ENCODE measurements around the gene GSTK1.

Gene GSTK1

DNA sequence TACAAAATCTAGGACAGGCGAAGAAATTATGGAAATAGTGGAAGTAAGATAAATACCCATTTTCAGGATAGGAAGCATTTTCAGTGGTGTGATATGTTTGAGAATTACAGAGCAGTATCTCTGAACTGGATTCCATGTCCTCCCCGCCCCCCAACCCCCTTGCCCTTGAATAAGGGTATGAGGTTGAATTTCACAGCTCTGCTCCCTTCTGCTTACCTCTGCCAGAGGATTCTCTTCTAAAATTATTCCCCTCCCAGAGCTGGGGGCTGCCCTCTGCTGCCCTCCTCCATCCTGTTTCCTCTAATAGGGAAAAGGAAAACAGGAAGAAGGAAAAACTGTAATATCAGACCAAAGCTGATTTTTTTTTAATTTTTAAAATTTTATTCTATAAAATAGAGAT is 45.4 kb downstream of the GSTK1 start:
- no peaks in the 10 kb centered on the region for H4K20me1 ChIP-seq (ENCODE audit: insufficient read depth, low read length)
- no peaks in the 10 kb centered on the region for H3F3A ChIP-seq (ENCODE audit: insufficient read depth, low read length)

DNA sequence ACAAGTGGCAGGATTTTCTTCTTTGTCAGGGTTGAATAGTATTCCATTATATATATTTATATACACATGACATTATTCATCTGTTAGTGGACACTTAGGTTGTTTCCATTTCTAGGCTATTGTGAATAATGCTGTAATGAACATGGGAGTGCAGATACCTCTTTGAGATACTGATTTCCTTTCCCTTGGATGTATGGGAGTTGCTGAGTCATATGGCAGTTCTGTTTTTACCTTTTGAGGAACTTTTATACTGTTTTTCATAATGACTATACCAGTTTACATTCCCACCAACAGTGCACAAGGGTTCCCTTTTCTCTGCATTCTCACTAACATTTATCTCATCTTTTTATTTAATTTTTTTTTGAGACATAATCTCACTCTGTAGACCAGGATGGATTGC is 50.9 kb downstream of the GSTK1 start:
- Histone ChIP-seq H4K20me1 (ENCODE audit: insufficient read depth, low read length) (no peaks in the 10 kb centered on the region), H3K36me3 (ENCODE audit: insufficient read depth, low read length) (peaks cover 9% of the 10 kb centered on the region), H3K4me3 (ENCODE audit: low read depth, low read length, poor library complexity, severe bottlenecking) (no peak overlapping the region), H2AFZ (ENCODE audit: low read length) (no peak overlapping the region), H3K9me2 (ENCODE audit: low read depth, low read length) (no peaks in the 10 kb centered on the region), H3K4me2 (ENCODE audit: low read length) (no peak overlapping the region), H3F3A (ENCODE audit: insufficient read depth, low read length) (no peaks in the 10 kb centered on the region), H3K4me1 (ENCODE audit: insufficient read depth, low read length, severe bottlenecking) (no peaks in the 10 kb centered on the region), H3K9ac (ENCODE audit: low read length) (no peak overlapping the region), H3K27me3 (ENCODE audit: insufficient read depth, low read length) (no peaks in the 10 kb centered on the region), H3K27ac (ENCODE audit: low read depth, low read length, poor library complexity, severe bottlenecking) (no peak overlapping the region), H3K79me2 (ENCODE audit: insufficient read depth, low read length) (no peaks in the 10 kb centered on the region), H3K9me3 (ENCODE audit: low read length) (no peaks in the 10 kb centered on the region)
- TF ChIP-seq, protein P1, sequence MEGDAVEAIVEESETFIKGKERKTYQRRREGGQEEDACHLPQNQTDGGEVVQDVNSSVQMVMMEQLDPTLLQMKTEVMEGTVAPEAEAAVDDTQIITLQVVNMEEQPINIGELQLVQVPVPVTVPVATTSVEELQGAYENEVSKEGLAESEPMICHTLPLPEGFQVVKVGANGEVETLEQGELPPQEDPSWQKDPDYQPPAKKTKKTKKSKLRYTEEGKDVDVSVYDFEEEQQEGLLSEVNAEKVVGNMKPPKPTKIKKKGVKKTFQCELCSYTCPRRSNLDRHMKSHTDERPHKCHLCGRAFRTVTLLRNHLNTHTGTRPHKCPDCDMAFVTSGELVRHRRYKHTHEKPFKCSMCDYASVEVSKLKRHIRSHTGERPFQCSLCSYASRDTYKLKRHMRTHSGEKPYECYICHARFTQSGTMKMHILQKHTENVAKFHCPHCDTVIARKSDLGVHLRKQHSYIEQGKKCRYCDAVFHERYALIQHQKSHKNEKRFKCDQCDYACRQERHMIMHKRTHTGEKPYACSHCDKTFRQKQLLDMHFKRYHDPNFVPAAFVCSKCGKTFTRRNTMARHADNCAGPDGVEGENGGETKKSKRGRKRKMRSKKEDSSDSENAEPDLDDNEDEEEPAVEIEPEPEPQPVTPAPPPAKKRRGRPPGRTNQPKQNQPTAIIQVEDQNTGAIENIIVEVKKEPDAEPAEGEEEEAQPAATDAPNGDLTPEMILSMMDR (IDR thresholded peaks at IDR 0.05; ENCODE audit: low read length): no peak
- no peak for TF ChIP-seq EZH2 (IDR thresholded peaks at IDR 0.05; ENCODE audit: borderline replicate concordance, low read length)

More for the DNA sequence above, 45.4 kb downstream of the GSTK1 start:
- H3K27ac ChIP-seq (ENCODE audit: low read depth, low read length, poor library complexity, severe bottlenecking): no peak overlapping the region
- H3K9me2 ChIP-seq (ENCODE audit: low read depth, low read length): no peaks in the 10 kb centered on the region
- peaks cover 63% of the 10 kb centered on the region for H3K36me3 ChIP-seq (ENCODE audit: insufficient read depth, low read length)
- no peak overlapping the region for H3K4me2 ChIP-seq (ENCODE audit: low read length)
- H3K4me1 ChIP-seq (ENCODE audit: insufficient read depth, low read length, severe bottlenecking): no peaks in the 10 kb centered on the region
- H3K4me3 ChIP-seq (ENCODE audit: low read depth, low read length, poor library complexity, severe bottlenecking): no peak overlapping the region
- TF ChIP-seq EZH2 (IDR thresholded peaks at IDR 0.05; ENCODE audit: borderline replicate concordance, low read length): no peak
- H3K27me3 ChIP-seq (ENCODE audit: insufficient read depth, low read length): no peaks in the 10 kb centered on the region
- H3K79me2 ChIP-seq (ENCODE audit: insufficient read depth, low read length): no peaks in the 10 kb centered on the region
- no peaks in the 10 kb centered on the region for H3K9me3 ChIP-seq (ENCODE audit: low read length)
- no peak overlapping the region for H2AFZ ChIP-seq (ENCODE audit: low read length)
- H3K9ac ChIP-seq (ENCODE audit: low read length): no peak overlapping the region

DNA sequence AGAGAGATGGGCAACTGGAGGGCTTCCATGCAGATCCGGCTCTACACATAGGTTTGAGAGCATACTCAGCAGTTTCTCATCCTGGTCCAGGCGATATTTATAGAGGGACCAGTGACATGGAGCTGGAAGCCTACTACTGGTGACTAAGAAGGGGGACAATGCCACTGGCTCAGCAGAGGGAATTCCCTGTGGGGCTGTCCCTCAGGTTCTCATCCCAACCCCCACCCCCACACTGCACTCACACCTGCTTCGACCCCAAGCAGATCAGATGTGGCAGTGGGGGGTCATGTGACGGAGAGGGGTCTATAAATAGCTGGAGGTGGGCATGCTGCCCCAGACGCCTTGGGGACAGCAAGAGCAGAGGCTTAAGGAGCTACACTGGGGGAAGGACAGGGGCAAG is 52.5 kb downstream of the GSTK1 start, which contains the start of gene CLCN1:
Gene CLCN1 (plus strand): TSS at position 336 of the 400 bp plus-strand sequence. CDS start 102 bp downstream, outside the sequence.
- Histone ChIP-seq H3K9ac (ENCODE audit: low read length) (no peak within 1 kb of the TSS), H3K79me2 (ENCODE audit: insufficient read depth, low read length) (no peaks in the 10 kb centered on the region), H3K4me2 (ENCODE audit: low read length) (no peak within 1 kb of the TSS), H2AFZ (ENCODE audit: low read length) (no peak within 1 kb of the TSS), H4K20me1 (ENCODE audit: insufficient read depth, low read length) (no peaks in the 10 kb centered on the region), H3K27ac (ENCODE audit: low read depth, low read length, poor library complexity, severe bottlenecking) (no peak within 1 kb of the TSS), H3F3A (ENCODE audit: insufficient read depth, low read length) (no peaks in the 10 kb centered on the region), H3K27me3 (ENCODE audit: insufficient read depth, low read length) (no peaks in the 10 kb centered on the region), H3K9me2 (ENCODE audit: low read depth, low read length) (no peaks in the 10 kb centered on the region), H3K4me3 (ENCODE audit: low read depth, low read length, poor library complexity, severe bottlenecking) (no peak within 1 kb of the TSS), H3K4me1 (ENCODE audit: insufficient read depth, low read length, severe bottlenecking) (no peaks in the 10 kb centered on the region), H3K36me3 (ENCODE audit: insufficient read depth, low read length) (no peaks in the 10 kb centered on the region), H3K9me3 (ENCODE audit: low read length) (no peaks in the 10 kb centered on the region)
- no peak for TF ChIP-seq EZH2 (IDR thresholded peaks at IDR 0.05; ENCODE audit: borderline replicate concordance, low read length)
- TF ChIP-seq, protein P1 (IDR thresholded peaks at IDR 0.05; ENCODE audit: low read length): no peak

DNA sequence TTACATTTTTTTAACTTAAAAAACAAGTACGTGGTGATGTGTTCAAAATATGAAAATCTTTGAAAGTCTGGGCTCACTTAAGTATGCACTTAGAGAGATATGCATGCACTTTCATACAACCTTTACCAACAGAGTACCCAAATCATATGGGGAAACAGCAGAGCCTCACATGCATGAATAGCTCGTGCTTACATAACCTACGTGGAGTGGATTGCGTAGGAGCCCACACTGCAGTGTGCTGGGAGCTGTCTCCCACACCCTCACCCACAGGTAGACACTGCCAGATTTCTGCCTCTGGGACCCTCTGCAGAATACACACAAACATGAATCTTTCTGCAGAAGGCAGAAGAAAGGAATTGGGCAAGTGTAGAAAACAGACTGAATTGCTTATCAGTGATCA is 53.3 kb downstream of the GSTK1 start:
- H3K27ac ChIP-seq (ENCODE audit: low read depth, low read length, poor library complexity, severe bottlenecking): no peak overlapping the region
- no peak for TF ChIP-seq EZH2 (IDR thresholded peaks at IDR 0.05; ENCODE audit: borderline replicate concordance, low read length)
- TF ChIP-seq, protein P1 (IDR thresholded peaks at IDR 0.05; ENCODE audit: low read length): no peak
- H4K20me1 ChIP-seq (ENCODE audit: insufficient read depth, low read length): no peaks in the 10 kb centered on the region
- no peak overlapping the region for H3K9ac ChIP-seq (ENCODE audit: low read length)
- H3K36me3 ChIP-seq (ENCODE audit: insufficient read depth, low read length): no peaks in the 10 kb centered on the region
- H3K9me2 ChIP-seq (ENCODE audit: low read depth, low read length): no peaks in the 10 kb centered on the region
- H3K4me3 ChIP-seq (ENCODE audit: low read depth, low read length, poor library complexity, severe bottlenecking): no peak overlapping the region
- H3K9me3 ChIP-seq (ENCODE audit: low read length): no peaks in the 10 kb centered on the region
- no peak overlapping the region for H3K4me2 ChIP-seq (ENCODE audit: low read length)
- H3K4me1 ChIP-seq (ENCODE audit: insufficient read depth, low read length, severe bottlenecking): no peaks in the 10 kb centered on the region
- H3F3A ChIP-seq (ENCODE audit: insufficient read depth, low read length): no peaks in the 10 kb centered on the region
- no peaks in the 10 kb centered on the region for H3K79me2 ChIP-seq (ENCODE audit: insufficient read depth, low read length)
- no peaks in the 10 kb centered on the region for H3K27me3 ChIP-seq (ENCODE audit: insufficient read depth, low read length)
- no peak overlapping the region for H2AFZ ChIP-seq (ENCODE audit: low read length)

Measured in OCI-LY1 (cell line).